Pons (tissue), 1 donor: ENCODE results near the gene PALM.
"Not testable (repeated sequence)": the region's sequence is repeated elsewhere in the genome, so short reads cannot be mapped to it uniquely, and the experiment has no call there.

ENCODE experiments used
- DNase-seq: peaks from one replicate; pipeline ENCODE4 v3.0.0-alpha.2; 2016; ENCODE audit warnings: low spot score

Gene PALM, protein sequence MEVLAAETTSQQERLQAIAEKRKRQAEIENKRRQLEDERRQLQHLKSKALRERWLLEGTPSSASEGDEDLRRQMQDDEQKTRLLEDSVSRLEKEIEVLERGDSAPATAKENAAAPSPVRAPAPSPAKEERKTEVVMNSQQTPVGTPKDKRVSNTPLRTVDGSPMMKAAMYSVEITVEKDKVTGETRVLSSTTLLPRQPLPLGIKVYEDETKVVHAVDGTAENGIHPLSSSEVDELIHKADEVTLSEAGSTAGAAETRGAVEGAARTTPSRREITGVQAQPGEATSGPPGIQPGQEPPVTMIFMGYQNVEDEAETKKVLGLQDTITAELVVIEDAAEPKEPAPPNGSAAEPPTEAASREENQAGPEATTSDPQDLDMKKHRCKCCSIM

GRCh38 chr19:708154-709143, at the start of gene PALM:
TSS of gene PALM (plus strand) at chr19:708935. CDS start at chr19:709147, 212 bp downstream.
- DNase-seq = no peak

GRCh38 chr19:660793-661426, 47.8 kb upstream of the PALM start:
- DNase-seq = no peak

DNA sequence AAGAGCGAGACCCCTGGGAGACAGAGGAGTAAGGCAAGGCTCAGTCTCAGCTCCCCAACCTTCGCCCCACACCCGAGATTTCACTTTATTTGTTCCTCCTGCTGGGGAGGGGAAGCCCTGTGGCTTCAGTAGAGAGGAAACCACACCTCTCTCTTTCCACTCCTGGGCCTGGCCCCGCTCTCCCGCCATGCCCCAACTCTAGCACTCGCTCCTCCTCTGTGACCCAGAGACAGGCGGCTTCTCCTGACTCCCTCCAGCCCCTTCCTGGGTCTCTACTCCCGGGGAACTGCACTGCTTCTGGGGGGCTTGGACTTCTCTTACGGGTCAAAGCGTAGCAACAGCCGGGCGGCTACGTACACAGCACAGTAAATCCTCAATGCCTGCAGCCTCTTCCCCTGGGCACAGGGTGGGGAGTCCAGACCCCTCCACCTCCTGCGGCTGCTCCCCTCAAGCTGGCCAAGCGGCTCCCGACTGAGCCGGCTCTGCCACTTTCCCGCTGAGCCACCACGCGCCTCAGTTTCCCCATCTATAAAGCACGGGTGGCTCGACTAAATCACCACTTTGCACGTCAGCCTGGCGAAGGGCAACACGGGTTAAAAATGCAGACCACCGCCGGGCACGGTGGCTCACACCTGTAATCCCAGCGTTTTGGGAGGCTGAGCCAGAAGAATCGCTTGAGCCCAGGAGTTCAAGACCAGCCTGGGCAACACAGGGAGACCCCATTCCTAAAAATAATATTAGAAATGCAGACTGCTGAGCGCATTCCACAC, 47.1 kb upstream of the PALM start:
- DNase-seq = no peak

DNA sequence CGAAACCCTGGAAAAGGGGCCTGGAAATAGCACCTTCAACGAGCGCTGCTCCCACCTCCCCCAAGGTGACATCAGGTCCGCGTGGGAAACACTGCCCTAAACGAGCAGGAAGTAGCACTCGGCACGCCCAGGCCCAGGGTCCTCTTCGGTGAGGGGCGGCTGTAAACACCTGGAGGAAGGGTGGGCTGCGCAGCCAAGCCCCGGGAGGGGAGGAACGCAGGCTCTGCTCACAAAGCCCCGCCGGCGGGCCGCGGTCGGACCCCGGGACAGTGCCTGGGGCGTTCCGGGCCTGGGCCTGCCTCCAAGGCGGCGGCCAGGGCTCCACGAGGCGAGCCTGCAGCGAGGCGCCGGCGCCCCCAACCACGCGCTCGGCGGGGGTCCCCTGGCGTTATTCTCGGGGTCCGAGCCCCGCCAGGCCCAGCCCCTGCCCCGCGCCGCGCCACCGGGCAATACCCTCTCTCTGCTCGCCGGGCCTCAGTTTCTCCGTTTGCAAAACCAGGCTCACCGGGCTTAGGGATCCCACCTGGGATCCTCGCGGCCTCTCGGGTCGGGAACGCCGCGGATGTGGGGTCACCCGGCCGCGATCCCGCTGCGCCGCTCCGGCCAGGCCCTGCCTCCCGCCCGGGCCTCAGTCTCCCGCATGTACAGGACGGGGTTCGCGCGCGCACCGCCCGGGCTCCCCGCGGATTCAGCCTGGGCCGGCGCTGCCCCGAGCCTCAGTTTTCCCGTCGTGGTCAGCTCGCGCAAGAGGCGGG, 46.4 kb upstream of the PALM start:
- DNase-seq = no peak

DNA sequence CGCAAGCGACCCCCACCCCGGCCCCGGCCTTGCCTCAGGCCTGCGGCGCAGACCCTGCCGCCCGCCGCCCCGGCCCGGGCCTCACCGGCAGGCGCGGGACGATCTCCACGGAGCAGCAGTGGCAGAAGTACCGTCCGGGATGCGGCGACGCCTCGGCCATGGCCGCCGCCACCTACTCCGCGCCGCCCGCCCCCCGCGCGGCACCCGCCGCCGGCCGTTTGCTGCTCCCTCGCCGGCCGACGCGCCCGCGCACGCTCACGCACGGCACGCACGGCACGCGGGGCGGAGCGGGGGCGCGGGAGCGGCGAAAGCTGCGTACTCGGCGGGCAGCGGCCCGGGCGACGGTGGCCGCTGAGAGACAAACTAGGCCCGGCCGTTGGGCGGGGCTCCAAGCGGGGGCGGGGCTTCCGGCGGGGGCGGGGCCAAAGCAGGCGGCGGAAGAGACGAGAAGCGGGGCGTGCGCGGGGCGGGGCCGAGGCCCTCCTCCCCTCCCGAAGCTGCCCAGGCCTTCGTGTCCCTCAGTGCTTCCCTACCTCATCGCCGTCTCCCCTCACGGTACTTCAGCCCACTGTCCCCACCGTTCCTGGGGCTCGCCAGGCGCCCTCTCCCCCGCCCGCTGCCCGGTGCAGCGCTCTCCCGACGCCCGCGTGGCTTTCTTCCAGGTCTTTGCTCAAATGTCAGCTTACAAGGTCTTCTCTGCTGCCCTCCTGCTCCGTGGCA, 45.6 kb upstream of the PALM start, which contains the start of gene RNF126:
Gene RNF126, minus strand, starts transcription at position 253 of the 720 bp plus-strand sequence. Its CDS starts 93 bp downstream, at position 160.
- DNase-seq = peak; percentile 82

DNA sequence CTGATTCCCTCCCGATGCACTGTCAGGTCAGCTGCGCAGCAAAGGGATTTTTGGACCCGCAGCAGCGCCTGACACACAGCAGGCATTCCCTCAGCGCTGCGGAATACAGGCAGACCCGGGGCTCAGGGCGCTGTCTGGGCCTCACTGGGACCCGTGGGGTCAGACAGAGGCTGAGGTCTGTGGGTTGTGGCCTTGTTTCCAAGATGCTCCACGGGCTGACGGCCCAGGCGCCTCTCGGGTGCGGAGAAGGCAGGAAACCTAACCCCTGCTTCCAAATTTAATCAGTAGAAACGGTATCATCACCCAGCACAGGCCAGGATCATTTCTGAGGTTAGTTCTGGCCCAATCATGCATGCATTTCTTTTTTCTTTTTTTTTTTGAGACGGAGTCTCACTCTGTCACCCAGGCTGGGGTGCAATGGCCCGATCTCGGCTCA, 45.0 kb upstream of the PALM start:
- no peak for DNase-seq

DNA sequence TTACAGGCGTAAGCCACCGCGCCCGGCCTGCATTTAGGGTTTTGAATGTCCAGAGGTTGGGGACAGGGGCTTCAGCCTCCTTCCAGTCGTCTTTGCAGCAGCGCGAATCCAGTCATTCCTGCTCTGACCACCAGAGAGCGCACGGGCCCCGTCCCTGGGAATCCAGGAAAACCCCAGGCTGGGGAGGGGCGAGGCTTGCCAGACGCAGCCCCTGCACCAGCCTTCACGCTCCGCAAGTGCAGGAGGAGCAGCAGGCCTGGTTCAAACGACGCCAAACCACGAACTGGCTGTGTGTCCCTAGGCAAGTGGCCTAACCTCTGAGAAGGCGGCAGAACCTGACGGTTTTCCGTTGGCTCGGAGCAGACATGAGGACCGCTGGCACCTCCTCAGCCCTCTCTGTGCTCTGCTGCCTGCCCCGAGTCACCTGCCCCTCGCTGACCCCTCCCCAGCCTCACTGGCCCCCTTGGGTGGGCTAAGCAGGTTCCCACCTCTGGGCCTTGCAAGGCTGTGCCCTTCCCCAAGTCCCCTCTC, 43.8 kb upstream of the PALM start:
- peak; percentile 66 for DNase-seq

- DNase-seq = not testable (repeated sequence)
Measured at GRCh38 chr19:666985-667573, 41.7 kb upstream of the PALM start.

GRCh38 chr19:668675-669434, 39.9 kb upstream of the PALM start:
- not testable (repeated sequence) for DNase-seq

DNA sequence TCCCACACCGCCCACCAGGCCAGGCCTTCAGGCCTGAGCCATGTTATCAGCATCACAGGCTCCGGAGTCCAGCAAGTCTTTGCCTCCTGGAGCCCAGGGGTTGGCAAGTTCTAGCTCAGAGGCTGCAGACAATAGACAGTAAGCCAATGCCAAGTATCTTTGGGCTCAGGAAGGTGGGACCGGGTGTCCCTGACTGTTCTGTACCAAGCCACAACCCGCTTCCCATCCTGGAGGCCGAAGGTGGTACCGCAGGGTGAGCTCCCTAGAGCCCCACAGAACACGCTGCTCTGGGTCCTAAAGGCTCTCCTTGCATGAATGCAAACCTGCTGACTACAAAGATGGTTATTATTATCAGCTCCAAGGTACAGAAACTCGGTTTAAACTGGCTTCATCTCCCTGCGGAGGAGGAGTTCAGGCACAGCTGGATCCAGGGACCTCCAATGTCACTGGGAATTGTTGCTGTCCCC, 38.1 kb upstream of the PALM start:
- no peak for DNase-seq

DNA sequence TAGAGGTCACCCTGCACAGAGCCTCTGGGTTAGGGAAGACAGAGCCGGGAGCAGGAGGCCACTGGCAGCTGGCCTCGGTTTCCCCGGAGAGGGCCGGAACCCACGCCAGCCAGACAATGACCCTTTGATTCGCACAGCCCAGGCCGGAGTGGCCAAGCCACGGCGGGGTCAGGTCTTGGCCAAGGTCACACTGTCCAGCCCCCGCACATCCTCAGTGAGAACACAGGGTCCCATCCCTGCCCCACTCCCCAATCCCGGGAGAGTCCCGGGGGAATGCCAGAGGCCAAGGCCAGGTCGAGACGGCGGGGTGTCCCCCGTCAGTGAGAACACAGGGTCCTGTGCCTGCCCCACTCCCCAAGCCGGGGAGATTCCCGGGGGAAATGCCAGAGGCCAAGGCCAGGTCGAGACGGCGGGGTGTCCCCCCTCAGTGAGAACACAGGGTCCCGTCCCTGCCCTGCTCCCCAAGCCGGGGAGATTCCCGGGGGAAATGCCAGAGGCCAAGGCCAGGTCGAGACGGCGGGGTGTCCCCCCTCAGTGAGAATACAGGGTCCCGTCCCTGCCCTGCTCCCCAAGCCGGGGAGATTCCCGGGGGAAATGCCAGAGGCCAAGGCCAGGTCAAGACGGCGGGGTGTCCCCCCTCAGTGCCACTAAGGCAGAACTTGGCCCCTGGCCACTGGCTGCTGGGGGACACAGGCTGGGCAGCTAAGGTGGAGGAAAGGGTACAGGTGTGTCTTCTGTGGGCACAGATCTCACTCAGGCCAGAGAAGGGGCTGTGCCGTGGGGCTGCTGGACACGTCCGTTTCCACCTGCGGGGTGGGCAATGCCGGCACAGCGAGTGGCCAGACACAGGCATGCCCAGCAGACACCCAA, 34.2 kb upstream of the PALM start:
- DNase-seq = peak; percentile 43

- DNase-seq = no peak
Measured at GRCh38 chr19:676007-676338, 32.8 kb upstream of the PALM start.

- no peak for DNase-seq
Measured at GRCh38 chr19:676339-677105, 32.2 kb upstream of the PALM start, which contains the start of gene FSTL3. TSS of gene FSTL3 (plus strand) at chr19:676392. CDS start at chr19:676424, 32 bp downstream.

DNA sequence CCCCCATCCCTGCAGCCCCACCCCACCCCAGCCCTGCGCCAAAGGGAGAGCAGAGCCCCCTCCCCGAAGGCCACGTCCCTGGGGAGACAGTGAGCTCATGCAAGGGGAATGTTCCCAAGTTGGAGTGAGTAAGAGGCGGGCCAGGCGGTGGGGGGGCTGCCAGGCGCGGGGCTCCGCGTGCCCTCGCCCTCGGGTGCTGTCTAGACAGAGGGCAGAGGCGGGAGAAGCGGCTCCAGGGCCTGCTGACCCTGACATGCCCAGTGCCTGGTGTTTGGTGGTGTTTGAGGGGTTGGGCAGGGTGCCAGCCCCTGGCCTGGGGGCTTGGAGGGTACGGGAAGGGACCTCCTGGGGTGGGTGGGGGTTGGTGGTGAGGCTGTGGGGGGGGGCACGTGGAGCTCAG, 31.5 kb upstream of the PALM start:
- DNase-seq = no peak

- DNase-seq = no peak
Measured at GRCh38 chr19:677601-678436, 30.9 kb upstream of the PALM start.
